SK-N-SH (cell line): Measurements from ENCODE around the gene TMPRSS12. TPM values are rescaled to one million over a fixed set of nuclear protein-coding genes. Genes with fewer than 3 reads are reported as not detected.

Source experiments
- CTCF ChIA-PET: fragments of 300-600, 350-600 bp; formaldehyde crosslinking; extraction: SDS; loops from one replicate; lab custom pipeline; 2021; lab: Yijun Ruan, JAX
- POLR2A ChIA-PET: fragments of 350-600 bp; sonication (Branson Sonifier 250); formaldehyde crosslinking; extraction: SDS; loops from one replicate; lab custom pipeline; 2020; ENCODE audit warnings: antibody characterized with exemption, inconsistent platforms; lab: Yijun Ruan, JAX
- DNase-seq: peaks from one replicate; pipeline ENCODE4 v3.0.0; 2012
- H2AFZ ChIP-seq: fragments of 200-600 bp; sonication (generic); 2 replicates; pipeline ENCODE4 v1.8.1; 2016; ENCODE audit warnings: antibody characterized with exemption, mild to moderate bottlenecking, low read depth
- H3F3A ChIP-seq: fragments of 200-600 bp; sonication (generic); replicated peaks from 2 replicates; pipeline ENCODE3; 2016; ENCODE audit warnings: antibody characterized with exemption, mild to moderate bottlenecking; ENCODE audit not compliant: insufficient read depth
- H3K27ac ChIP-seq, 2 experiments: fragments of 200-500 bp in 1 of 2; fragments of 200-600 bp in 1 of 2; sonication (Bioruptor generic) in 1 of 2; sonication (generic), shearing (Covaris generic) in 1 of 2; 2 replicates each; pipeline versions ENCODE4 v1.5.1 to v1.6.1; 2014 to 2016; ENCODE audit warnings: low read depth in 2 of 2, inconsistent platforms in 1 of 2, low read length in 1 of 2, mild to moderate bottlenecking in 1 of 2, mixed read lengths in 1 of 2
- H3K27me3 ChIP-seq: fragments of 200-600 bp; sonication (generic), shearing (Covaris generic); 2 replicates; pipeline ENCODE4 v1.6.1; 2016; ENCODE audit warnings: mixed run types; ENCODE audit not compliant: insufficient read depth
- H3K36me3 ChIP-seq, 2 experiments: fragments of 200-500 bp in 1 of 2; fragments of 200-600 bp in 1 of 2; sonication (Bioruptor generic) in 1 of 2; sonication (generic) in 1 of 2; replicated peaks in 1 of 2; 2 replicates each; pipeline versions ENCODE3 to v1.5.1; 2014 to 2016; ENCODE audit warnings: low read length in 1 of 2, mild to moderate bottlenecking in 1 of 2; ENCODE audit not compliant: insufficient read depth in 2 of 2, control insufficient read depth in 1 of 2
- H3K4me1 ChIP-seq, 2 experiments: fragments of 200-500 bp in 1 of 2; fragments of 200-600 bp in 1 of 2; sonication (Bioruptor generic) in 1 of 2; sonication (generic), shearing (Covaris generic) in 1 of 2; 2 replicates each; pipeline versions ENCODE4 v1.5.1 to v1.6.1; 2014 to 2016; ENCODE audit warnings: low read depth in 1 of 2, low read length in 1 of 2, mixed run types in 1 of 2; ENCODE audit not compliant: insufficient read depth in 2 of 2, control insufficient read depth in 1 of 2
- H3K4me2 ChIP-seq: fragments of 200-600 bp; sonication (generic), shearing (Covaris generic); 2 replicates; pipeline ENCODE4 v1.6.1; 2017; ENCODE audit warnings: mixed run types
- H3K4me3 ChIP-seq, 2 experiments: fragments of 200-500 bp in 1 of 2; fragments of 200-600 bp in 1 of 2; sonication (Bioruptor generic) in 1 of 2; sonication (generic), shearing (Covaris generic) in 1 of 2; 2 replicates each; pipeline versions ENCODE4 v1.5.1 to v1.8.1; 2014 to 2016; ENCODE audit warnings: low read depth in 2 of 2, inconsistent platforms in 1 of 2, low read length in 1 of 2, mild to moderate bottlenecking in 1 of 2, mixed read lengths in 1 of 2, moderate library complexity in 1 of 2
- H3K79me2 ChIP-seq: fragments of 200-600 bp; sonication (generic); 2 replicates; pipeline ENCODE4 v1.8.1; 2017; ENCODE audit warnings: mild to moderate bottlenecking; ENCODE audit not compliant: insufficient read depth
- H3K9ac ChIP-seq: fragments of 200-600 bp; sonication (generic); 2 replicates; pipeline ENCODE4 v1.6.1; 2017; ENCODE audit warnings: mixed run types
- H3K9me2 ChIP-seq: fragments of 200-600 bp; sonication (generic); 2 replicates; pipeline ENCODE4 v1.6.1; 2017; ENCODE audit warnings: mixed run types
- H3K9me3 ChIP-seq: fragments of 200-600 bp; sonication (generic); 2 replicates; pipeline ENCODE4 v1.6.1; 2017; ENCODE audit warnings: mixed run types, mild to moderate bottlenecking, moderate library complexity
- H4K20me1 ChIP-seq: fragments of 200-600 bp; sonication (generic); 2 replicates; pipeline ENCODE4 v1.6.1; 2017; ENCODE audit warnings: mild to moderate bottlenecking, mixed run types; ENCODE audit not compliant: insufficient read depth
- EP300 ChIP-seq, 2 experiments: IDR thresholded peaks; 2 replicates each; pipeline versions ENCODE4 v1.4.0 to v1.6.1; 2012; ENCODE audit warnings: borderline replicate concordance in 1 of 2, low read depth in 1 of 2, low read length in 1 of 2
- EZH2phosphoT487 ChIP-seq: fragments of 200-600 bp; sonication (generic); IDR thresholded peaks from 2 replicates; pipeline ENCODE4 v1.6.1; 2017; ENCODE audit warnings: low read depth, mixed run types, mild to moderate bottlenecking, antibody characterized with exemption, moderate library complexity, borderline replicate concordance
- JUND ChIP-seq: IDR thresholded peaks from 2 replicates; pipeline ENCODE4 v1.4.0; 2012
- MAX ChIP-seq: IDR thresholded peaks from 2 replicates; pipeline ENCODE4 v1.4.0; 2012; ENCODE audit warnings: low read depth
- NRF1 ChIP-seq: IDR thresholded peaks from 2 replicates; pipeline ENCODE4 v1.6.1; 2012; ENCODE audit warnings: low read depth, mild to moderate bottlenecking, low read length
- PBX3 ChIP-seq: IDR thresholded peaks from 2 replicates; pipeline ENCODE4; 2012
- RAD21 ChIP-seq: IDR thresholded peaks from 2 replicates; pipeline ENCODE4 v1.6.1; 2012; ENCODE audit warnings: mild to moderate bottlenecking, low read length
- REST ChIP-seq: IDR thresholded peaks from 2 replicates; pipeline ENCODE4 v1.6.1; 2012; ENCODE audit warnings: mild to moderate bottlenecking, low read depth, low read length, moderate library complexity
- SIN3A ChIP-seq: IDR thresholded peaks from 2 replicates; pipeline ENCODE4 v1.6.1; 2012; ENCODE audit warnings: low read depth, mild to moderate bottlenecking, low read length, moderate library complexity, borderline replicate concordance
- TCF12 ChIP-seq: IDR thresholded peaks from 2 replicates; pipeline ENCODE4 v1.4.0; 2012
- TEAD4 ChIP-seq: IDR thresholded peaks from 2 replicates; pipeline ENCODE4 v1.4.0; 2012; ENCODE audit warnings: mild to moderate bottlenecking, borderline replicate concordance; ENCODE audit not compliant: insufficient read depth
- ZBTB33 ChIP-seq: IDR thresholded peaks from 2 replicates; pipeline ENCODE4 v1.4.0; 2012; ENCODE audit warnings: low read depth, borderline replicate concordance
- WGBS: methylation state at CpG from one replicate; pipeline ENCODE4 v1.1.6; 2017; ENCODE audit warnings: low lambda C conversion rate; 5-methylcytosine and 5-hydroxymethylcytosine counted together
- polyA plus RNA-seq, 3 experiments: library from polyadenylated mRNA; depleted of rRNA; stranded (reverse); fragments of >200 nt; gene quantifications; 2 replicates each; pipeline ENCODE4 v1.2.3, GENCODE V29; 2012

The TMPRSS12 gene
- polyA plus RNA-seq, 1 of the 3 experiments (the other 2 are of a cell fraction) = not detected

- H3K9ac ChIP-seq = no peak overlapping the region
- H3K36me3 ChIP-seq = no peaks in the 10 kb centered on the region
- no peaks in the 10 kb centered on the region for H3K79me2 ChIP-seq
- no peaks in the 10 kb centered on the region for H4K20me1 ChIP-seq
- no peak overlapping the region for H3K27ac ChIP-seq
- DNase-seq = no peak
- no peak overlapping the region for H2AFZ ChIP-seq
- ChIA-PET CTCF (no interaction called here), POLR2A (no interaction called here)
- H3K4me2 ChIP-seq = no peak overlapping the region
- H3K4me3 ChIP-seq = no peak overlapping the region
- H3K4me1 ChIP-seq = no peaks in the 10 kb centered on the region
- no peaks in the 10 kb centered on the region for H3K9me3 ChIP-seq
- TF ChIP-seq MAX (no peak), NRF1 (no peak), JUND (no peak), EZH2phosphoT487 (no peak), REST (no peak), ZBTB33 (no peak), TCF12 (no peak), SIN3A (no peak), TEAD4 (no peak), EP300 (IDR thresholded peaks at IDR 0.05; ENCODE audit: borderline replicate concordance in 1 of 2, low read depth in 1 of 2, low read length in 1 of 2) (no peak), RAD21 (no peak), PBX3 (no peak)
- no peaks in the 10 kb centered on the region for H3F3A ChIP-seq
- H3K9me2 ChIP-seq = no peaks in the 10 kb centered on the region
- WGBS = 82% methylated on average over 4 of the region's 4 CpGs
- H3K27me3 ChIP-seq = no peaks in the 10 kb centered on the region
Measured at GRCh38 chr12:50859621-50860310, 17.0 kb downstream of the TMPRSS12 start.
